Sciatic nerve (tissue), 2 donors: ENCODE measurements around the gene CCSER2. TPM values are rescaled to one million over a fixed set of nuclear protein-coding genes. Genes with fewer than 3 reads are reported as not detected.
"Not testable (repeated sequence)": the region's sequence is repeated elsewhere in the genome, so short reads cannot be mapped to it uniquely, and the experiment has no call there.

ENCODE experiments used
- ATAC-seq: fragments of 200-7000 bp; cut with Tn5 transposase; one replicate; pipeline ENCODE4 v1.9.1; 2020; ENCODE audit warnings: mild to moderate bottlenecking, moderate library complexity
- DNase-seq: peaks from one replicate; pipeline ENCODE4 v3.0.0-alpha.2; 2020; ENCODE audit warnings: low spot score
- intact Hi-C: fragments of 100-400 bp; cut with DNase I; formaldehyde crosslinking; loops from one replicate; pipeline ENCODE4 v1.14.2; 2022
- total RNA-seq: library from RNA; stranded (reverse); fragmentation: NEBNext Ultra II Directional; extraction: Animal tissue kit (Norgen Biotek cat#: 25700); gene quantifications from one replicate; pipeline ENCODE4 v1.2.1, GENCODE V29; 2021
- donor health status: DM: no; HTN: no; CAD: no.
- donor health status: DM: no; HTN: no; CAD: no.

Gene CCSER2
- total RNA-seq, 1 donor from 2014 or later = 136 TPM

GRCh38 chr10:84371944-84372343 lies 43.6 kb downstream of the CCSER2 start:
- ATAC-seq (no peak), DNase-seq (no peak)
- intact Hi-C loops = loop anchor here (10.0 kb wide), 2 partner anchors 107 to 163 kb away; no protein-coding TSS in a partner anchor

- ATAC-seq (no peak), DNase-seq (no peak)
- intact Hi-C loops = loop anchor here (10.0 kb wide), 2 partner anchors 108 to 162 kb away; no protein-coding TSS in a partner anchor
Observed at GRCh38 chr10:84373000-84373399, 44.6 kb downstream of the CCSER2 start.

- intact Hi-C loops = loop anchor here (10.0 kb wide), 2 partner anchors 110 to 160 kb away; no protein-coding TSS in a partner anchor
- no peak for DNase-seq
- ATAC-seq = no peak
Observed at GRCh38 chr10:84374455-84374854, 46.1 kb downstream of the CCSER2 start.

GRCh38 chr10:84375011-84375410 lies 46.6 kb downstream of the CCSER2 start:
- no peak for ATAC-seq
- DNase-seq = no peak
- intact Hi-C loops = loop anchor here (10.0 kb wide), 2 partner anchors 110 to 160 kb away; no protein-coding TSS in a partner anchor

- intact Hi-C loops = loop anchor here (10.0 kb wide), 2 partner anchors 111 to 159 kb away; no protein-coding TSS in a partner anchor
- ATAC-seq = no peak
- no peak for DNase-seq
Observed at GRCh38 chr10:84375881-84376280, 47.5 kb downstream of the CCSER2 start.

- ATAC-seq (no peak), DNase-seq (no peak)
- intact Hi-C loops = no loop called here
Observed at GRCh38 chr10:84388148-84388547, 59.8 kb downstream of the CCSER2 start.

GRCh38 chr10:84390364-84390763 lies 62.0 kb downstream of the CCSER2 start:
- ATAC-seq (no peak), DNase-seq (no peak)
- intact Hi-C loops = no loop called here

GRCh38 chr10:84391326-84391725 lies 62.9 kb downstream of the CCSER2 start:
- ATAC-seq (no peak), DNase-seq (no peak)
- intact Hi-C loops = no loop called here

- ATAC-seq (no peak), DNase-seq (no peak)
- intact Hi-C loops = no loop called here
Observed at GRCh38 chr10:84392181-84392580, 63.8 kb downstream of the CCSER2 start.

- intact Hi-C loops = no loop called here
- DNase-seq (no peak), ATAC-seq (no peak)
Observed at GRCh38 chr10:84395581-84395980, 67.2 kb downstream of the CCSER2 start.

- ATAC-seq (no peak), DNase-seq (no peak)
- intact Hi-C loops = no loop called here
Observed at GRCh38 chr10:84397735-84398144, 69.4 kb downstream of the CCSER2 start.

GRCh38 chr10:84398696-84399095 lies 70.3 kb downstream of the CCSER2 start:
- ATAC-seq (no peak), DNase-seq (no peak)
- intact Hi-C loops = no loop called here

GRCh38 chr10:84401854-84402611 lies 73.6 kb downstream of the CCSER2 start:
- DNase-seq (no peak), ATAC-seq (no peak)
- intact Hi-C loops = no loop called here

GRCh38 chr10:84404783-84405182 lies 76.4 kb downstream of the CCSER2 start:
- no peak for DNase-seq
- intact Hi-C loops = no loop called here
- no peak for ATAC-seq

GRCh38 chr10:84405662-84406061 lies 77.3 kb downstream of the CCSER2 start:
- no peak for DNase-seq
- intact Hi-C loops = no loop called here
- no peak for ATAC-seq

- intact Hi-C loops = no loop called here
- DNase-seq (no peak), ATAC-seq (no peak)
Observed at GRCh38 chr10:84406561-84406960, 78.2 kb downstream of the CCSER2 start.

GRCh38 chr10:84407388-84408049 lies 79.1 kb downstream of the CCSER2 start:
- intact Hi-C loops = no loop called here
- no peak for DNase-seq

GRCh38 chr10:84412482-84412881 lies 84.1 kb downstream of the CCSER2 start:
- no peak for ATAC-seq

More at GRCh38 chr10:84407388-84408049, 79.1 kb downstream of the CCSER2 start:
- no peak for ATAC-seq

GRCh38 chr10:84414110-84414509 lies 85.7 kb downstream of the CCSER2 start:
- ATAC-seq, intact Hi-C loops, DNase-seq: not testable (repeated sequence)

More at GRCh38 chr10:84412482-84412881, 84.1 kb downstream of the CCSER2 start:
- intact Hi-C loops = no loop called here
- no peak for DNase-seq
